H9 (cell line): ENCODE results near the gene GHRHR. TPM values are rescaled to one million over a fixed set of nuclear protein-coding genes. Genes with fewer than 3 reads are reported as not detected.

Experiments used
- DNase-seq: peaks from one replicate; pipeline ENCODE4 v3.0.0-alpha.2; 2017
- H2AFZ ChIP-seq: one replicate; pipeline ENCODE4 v1.6.1; 2013; ENCODE audit warnings: mild to moderate bottlenecking, low read length, control low read depth, moderate library complexity
- H2AK5ac ChIP-seq: 2 replicates; pipeline ENCODE4 v1.6.1; 2013; ENCODE audit warnings: low read length, control low read depth, mixed read lengths; ENCODE audit not compliant: insufficient read length
- H2BK120ac ChIP-seq: one replicate; pipeline ENCODE4 v1.6.1; 2013; ENCODE audit warnings: low read depth, mild to moderate bottlenecking, low read length, control low read depth, inconsistent platforms; ENCODE audit not compliant: poor library complexity, severe bottlenecking
- H2BK12ac ChIP-seq: 2 replicates; pipeline ENCODE4 v1.6.1; 2013; ENCODE audit warnings: low read length, control low read depth, mixed read lengths, low read depth; ENCODE audit not compliant: insufficient read length
- H2BK15ac ChIP-seq: 2 replicates; pipeline ENCODE4 v1.6.1; 2013; ENCODE audit warnings: low read depth, low read length, control low read depth
- H2BK20ac ChIP-seq: one replicate; pipeline ENCODE4 v1.6.1; 2013; ENCODE audit warnings: low read depth, mild to moderate bottlenecking, low read length, control low read depth, inconsistent platforms; ENCODE audit not compliant: poor library complexity, severe bottlenecking
- H2BK5ac ChIP-seq: 2 replicates; pipeline ENCODE4 v1.6.1; 2013; ENCODE audit warnings: low read length, control low read depth, mixed read lengths; ENCODE audit not compliant: insufficient read length
- H3K14ac ChIP-seq: 2 replicates; pipeline ENCODE4 v1.6.1; 2013; ENCODE audit warnings: low read length, control low read depth; ENCODE audit not compliant: insufficient read depth
- H3K18ac ChIP-seq: 2 replicates; pipeline ENCODE4 v1.6.1; 2013; ENCODE audit warnings: low read depth, mild to moderate bottlenecking, mixed read lengths, low read length, control low read depth; ENCODE audit not compliant: insufficient read length
- H3K23ac ChIP-seq: 2 replicates; pipeline ENCODE4 v1.6.1; 2013; ENCODE audit warnings: low read length, control low read depth, mixed read lengths, low read depth; ENCODE audit not compliant: insufficient read length
- H3K23me2 ChIP-seq: 2 replicates; pipeline ENCODE4 v1.6.1; 2013; ENCODE audit warnings: low read depth, mild to moderate bottlenecking, mixed read lengths, low read length, control low read depth; ENCODE audit not compliant: insufficient read length, poor library complexity, severe bottlenecking
- H3K27ac ChIP-seq: 2 replicates; pipeline ENCODE4 v1.5.1; 2013; ENCODE audit warnings: low read length, control low read depth, mixed read lengths, low read depth; ENCODE audit not compliant: insufficient read length
- H3K27me3 ChIP-seq: 2 replicates; pipeline ENCODE4 v1.6.1; 2013; ENCODE audit warnings: low read length, control low read depth, inconsistent platforms; ENCODE audit not compliant: insufficient read depth
- H3K4ac ChIP-seq: 2 replicates; pipeline ENCODE4 v1.6.1; 2013; ENCODE audit warnings: low read depth, mild to moderate bottlenecking, control low read depth, inconsistent platforms, low read length, moderate library complexity
- H3K4me1 ChIP-seq: 2 replicates; pipeline ENCODE4 v1.6.1; 2013; ENCODE audit warnings: low read length, control low read depth, inconsistent platforms; ENCODE audit not compliant: insufficient read depth
- H3K4me2 ChIP-seq: 2 replicates; pipeline ENCODE4 v1.6.1; 2013; ENCODE audit warnings: low read length, control low read depth, mixed read lengths; ENCODE audit not compliant: insufficient read length, insufficient read depth
- H3K56ac ChIP-seq: 2 replicates; pipeline ENCODE4 v1.6.1; 2013; ENCODE audit warnings: low read depth, mild to moderate bottlenecking, mixed read lengths, low read length, control low read depth; ENCODE audit not compliant: insufficient read length
- H3K79me1 ChIP-seq: 2 replicates; pipeline ENCODE4 v1.6.1; 2013; ENCODE audit warnings: low read depth, mild to moderate bottlenecking, moderate library complexity, low read length, control low read depth, inconsistent platforms; ENCODE audit not compliant: insufficient read depth, poor library complexity, severe bottlenecking
- H3K79me2 ChIP-seq: 2 replicates; pipeline ENCODE4 v1.6.1; 2013; ENCODE audit warnings: low read length, control low read depth, inconsistent platforms; ENCODE audit not compliant: insufficient read depth
- H3K9ac ChIP-seq: 2 replicates; pipeline ENCODE4 v1.6.1; 2013; ENCODE audit warnings: low read length, control low read depth, mixed read lengths; ENCODE audit not compliant: insufficient read length; ENCODE audit errors: extremely low read depth
- H3K9me3 ChIP-seq: one replicate; pipeline ENCODE4 v1.6.1; 2013; ENCODE audit warnings: low read depth, low read length, inconsistent platforms; ENCODE audit not compliant: control insufficient read depth
- H3T11ph ChIP-seq: one replicate; pipeline ENCODE4 v1.6.1; 2013; ENCODE audit warnings: mild to moderate bottlenecking, low read length, control low read depth, inconsistent platforms
- H4K20me1 ChIP-seq: one replicate; pipeline ENCODE4 v1.6.1; 2013; ENCODE audit not compliant: control insufficient read depth, insufficient read length, insufficient read depth
- H4K5ac ChIP-seq: 2 replicates; pipeline ENCODE4 v1.6.1; 2013; ENCODE audit warnings: low read depth, mild to moderate bottlenecking, mixed read lengths, low read length, control low read depth; ENCODE audit not compliant: insufficient read length
- H4K8ac ChIP-seq: replicated peaks from 2 replicates; pipeline ENCODE4 v1.6.1; 2013; ENCODE audit warnings: low read length, control low read depth, mixed read lengths, low read depth; ENCODE audit not compliant: insufficient read length
- H4K91ac ChIP-seq: 2 replicates; pipeline ENCODE4 v1.6.1; 2013; ENCODE audit warnings: low read depth, mild to moderate bottlenecking, moderate library complexity, mixed read lengths, low read length, control low read depth; ENCODE audit not compliant: insufficient read length
- H3K27ac Mint-ChIP-seq, 3 experiments: 2 replicates in 2 of 3; 3 replicates in 1 of 3; pipeline ENCODE4 v1.8.0; 2020 to 2021; ENCODE audit warnings: mixed read lengths in 3 of 3, mild to moderate bottlenecking in 1 of 3, moderate library complexity in 1 of 3
- H3K27me3 Mint-ChIP-seq: 2 replicates; pipeline ENCODE4 v1.8.0; 2021; ENCODE audit warnings: low read depth, mild to moderate bottlenecking, moderate library complexity, mixed read lengths
- H3K36me3 Mint-ChIP-seq, 3 experiments: 2 replicates in 2 of 3; 3 replicates in 1 of 3; pipeline ENCODE4 v1.8.0; 2020 to 2021; ENCODE audit warnings: low read depth in 3 of 3, mixed read lengths in 3 of 3; ENCODE audit not compliant: insufficient read depth in 1 of 3
- H3K4me1 Mint-ChIP-seq, 2 experiments: 2 replicates each; pipeline ENCODE4 v1.8.0; 2020; ENCODE audit warnings: mixed read lengths in 2 of 2
- H3K4me3 Mint-ChIP-seq, 2 experiments: 2 replicates in 1 of 2; 3 replicates in 1 of 2; pipeline ENCODE4 v1.8.0; 2020 to 2021; ENCODE audit warnings: mild to moderate bottlenecking in 2 of 2, mixed read lengths in 2 of 2, moderate library complexity in 1 of 2
- H3K9me3 Mint-ChIP-seq, 2 experiments: 2 replicates in 1 of 2; 3 replicates in 1 of 2; pipeline ENCODE4 v1.8.0; 2020; ENCODE audit warnings: mild to moderate bottlenecking in 2 of 2, mixed read lengths in 2 of 2, moderate library complexity in 1 of 2
- WGBS: extraction: QIAGEN DNeasy Blood & Tissue Kit; methylation state at CpG from one replicate; pipeline ENCODE4 v1.1.7; 2013; ENCODE audit warnings: missing lambda C conversion rate, low lambda C conversion rate, mixed read lengths; ENCODE audit not compliant: insufficient read length; ENCODE audit errors: extremely low coverage; 5-methylcytosine and 5-hydroxymethylcytosine counted together
- total RNA-seq: library from RNA; stranded (reverse); gene quantifications from 2 replicates; pipeline ENCODE4 v1.2.1, GENCODE V29; 2021
- TF ChIP-seq, protein P1 (sequence below): fragments of 200-600 bp; sonication (generic); conservative IDR thresholded peaks from 3 replicates; pipeline ENCODE4 v1.8.0; 2021; ENCODE audit warnings: antibody characterized with exemption, mild to moderate bottlenecking

The GHRHR gene
- total RNA-seq, 1 experiment from 2014 or later: 7.4 TPM

- no peak overlapping the region for H3K4ac ChIP-seq
- peak; percentile 56 for DNase-seq
- H3K4me1 ChIP-seq: peaks cover 8% of the 10 kb centered on the region
- H4K91ac ChIP-seq: no peak overlapping the region
- H3K56ac ChIP-seq: no peak overlapping the region
- Mint-ChIP-seq H3K27ac (peak overlapping the region in 2 of 3 experiments; percentile 9 to 71; a peak in 3 of 7 replicates), H3K9me3 (no peaks in the 10 kb centered on the region), H3K36me3 (no peaks in the 10 kb centered on the region), H3K4me1 (peaks cover 36 to 39% of the 10 kb centered on the region in 2 experiments), H3K4me3 (no peak overlapping the region; a peak in 1 of 5 replicates), H3K27me3 (peaks cover 6% of the 10 kb centered on the region; the same call in 1 of the 2 replicates)
- no peaks in the 10 kb centered on the region for H3K79me1 ChIP-seq
- H2AK5ac ChIP-seq: no peak overlapping the region
- H2AFZ ChIP-seq: no peak overlapping the region
- H3K79me2 ChIP-seq: no peaks in the 10 kb centered on the region
- H2BK120ac ChIP-seq: no peak overlapping the region
- no peak overlapping the region for H2BK20ac ChIP-seq
- H2BK5ac ChIP-seq: no peak overlapping the region
- H2BK12ac ChIP-seq: no peak overlapping the region
- WGBS: no CpG with 5 or more reads among the region's 3 CpGs
- H3K27me3 ChIP-seq: no peaks in the 10 kb centered on the region
- no peak overlapping the region for H3K4me2 ChIP-seq
- TF ChIP-seq, protein P1, sequence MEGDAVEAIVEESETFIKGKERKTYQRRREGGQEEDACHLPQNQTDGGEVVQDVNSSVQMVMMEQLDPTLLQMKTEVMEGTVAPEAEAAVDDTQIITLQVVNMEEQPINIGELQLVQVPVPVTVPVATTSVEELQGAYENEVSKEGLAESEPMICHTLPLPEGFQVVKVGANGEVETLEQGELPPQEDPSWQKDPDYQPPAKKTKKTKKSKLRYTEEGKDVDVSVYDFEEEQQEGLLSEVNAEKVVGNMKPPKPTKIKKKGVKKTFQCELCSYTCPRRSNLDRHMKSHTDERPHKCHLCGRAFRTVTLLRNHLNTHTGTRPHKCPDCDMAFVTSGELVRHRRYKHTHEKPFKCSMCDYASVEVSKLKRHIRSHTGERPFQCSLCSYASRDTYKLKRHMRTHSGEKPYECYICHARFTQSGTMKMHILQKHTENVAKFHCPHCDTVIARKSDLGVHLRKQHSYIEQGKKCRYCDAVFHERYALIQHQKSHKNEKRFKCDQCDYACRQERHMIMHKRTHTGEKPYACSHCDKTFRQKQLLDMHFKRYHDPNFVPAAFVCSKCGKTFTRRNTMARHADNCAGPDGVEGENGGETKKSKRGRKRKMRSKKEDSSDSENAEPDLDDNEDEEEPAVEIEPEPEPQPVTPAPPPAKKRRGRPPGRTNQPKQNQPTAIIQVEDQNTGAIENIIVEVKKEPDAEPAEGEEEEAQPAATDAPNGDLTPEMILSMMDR: no peak
- no peak overlapping the region for H4K5ac ChIP-seq
- H3K23ac ChIP-seq: no peak overlapping the region
- H3K27ac ChIP-seq: no peak overlapping the region
- peaks cover 2% of the 10 kb centered on the region for H4K20me1 ChIP-seq
- no peak overlapping the region for H4K8ac ChIP-seq
- no peak overlapping the region for H3K14ac ChIP-seq
- no peaks in the 10 kb centered on the region for H3K23me2 ChIP-seq
- no peak overlapping the region for H3K18ac ChIP-seq
- H3K9ac ChIP-seq: no peak overlapping the region
- H2BK15ac ChIP-seq: no peak overlapping the region
- H3K9me3 ChIP-seq: no peaks in the 10 kb centered on the region
- no peak overlapping the region for H3T11ph ChIP-seq
Measured at GRCh38 chr7:31020652-31021051, 56.9 kb downstream of the GHRHR start.
